H9 (cell line): ENCODE results near the gene TMEM156. TPM values are rescaled to one million over a fixed set of nuclear protein-coding genes. Genes with fewer than 3 reads are reported as not detected.

Source experiments
- DNase-seq: peaks from one replicate; pipeline ENCODE4 v3.0.0-alpha.2; 2017
- H2AFZ ChIP-seq: one replicate; pipeline ENCODE4 v1.6.1; 2013; ENCODE audit warnings: mild to moderate bottlenecking, low read length, control low read depth, moderate library complexity
- H2AK5ac ChIP-seq: 2 replicates; pipeline ENCODE4 v1.6.1; 2013; ENCODE audit warnings: low read length, control low read depth, mixed read lengths; ENCODE audit not compliant: insufficient read length
- H2BK120ac ChIP-seq: one replicate; pipeline ENCODE4 v1.6.1; 2013; ENCODE audit warnings: low read depth, mild to moderate bottlenecking, low read length, control low read depth, inconsistent platforms; ENCODE audit not compliant: poor library complexity, severe bottlenecking
- H2BK12ac ChIP-seq: 2 replicates; pipeline ENCODE4 v1.6.1; 2013; ENCODE audit warnings: low read length, control low read depth, mixed read lengths, low read depth; ENCODE audit not compliant: insufficient read length
- H2BK15ac ChIP-seq: 2 replicates; pipeline ENCODE4 v1.6.1; 2013; ENCODE audit warnings: low read depth, low read length, control low read depth
- H2BK20ac ChIP-seq: one replicate; pipeline ENCODE4 v1.6.1; 2013; ENCODE audit warnings: low read depth, mild to moderate bottlenecking, low read length, control low read depth, inconsistent platforms; ENCODE audit not compliant: poor library complexity, severe bottlenecking
- H2BK5ac ChIP-seq: 2 replicates; pipeline ENCODE4 v1.6.1; 2013; ENCODE audit warnings: low read length, control low read depth, mixed read lengths; ENCODE audit not compliant: insufficient read length
- H3K14ac ChIP-seq: 2 replicates; pipeline ENCODE4 v1.6.1; 2013; ENCODE audit warnings: low read length, control low read depth; ENCODE audit not compliant: insufficient read depth
- H3K18ac ChIP-seq: 2 replicates; pipeline ENCODE4 v1.6.1; 2013; ENCODE audit warnings: low read depth, mild to moderate bottlenecking, mixed read lengths, low read length, control low read depth; ENCODE audit not compliant: insufficient read length
- H3K23ac ChIP-seq: 2 replicates; pipeline ENCODE4 v1.6.1; 2013; ENCODE audit warnings: low read length, control low read depth, mixed read lengths, low read depth; ENCODE audit not compliant: insufficient read length
- H3K23me2 ChIP-seq: 2 replicates; pipeline ENCODE4 v1.6.1; 2013; ENCODE audit warnings: low read depth, mild to moderate bottlenecking, mixed read lengths, low read length, control low read depth; ENCODE audit not compliant: insufficient read length, poor library complexity, severe bottlenecking
- H3K27ac ChIP-seq: 2 replicates; pipeline ENCODE4 v1.5.1; 2013; ENCODE audit warnings: low read length, control low read depth, mixed read lengths, low read depth; ENCODE audit not compliant: insufficient read length
- H3K27me3 ChIP-seq: 2 replicates; pipeline ENCODE4 v1.6.1; 2013; ENCODE audit warnings: low read length, control low read depth, inconsistent platforms; ENCODE audit not compliant: insufficient read depth
- H3K4ac ChIP-seq: 2 replicates; pipeline ENCODE4 v1.6.1; 2013; ENCODE audit warnings: low read depth, mild to moderate bottlenecking, control low read depth, inconsistent platforms, low read length, moderate library complexity
- H3K4me1 ChIP-seq: 2 replicates; pipeline ENCODE4 v1.6.1; 2013; ENCODE audit warnings: low read length, control low read depth, inconsistent platforms; ENCODE audit not compliant: insufficient read depth
- H3K4me2 ChIP-seq: 2 replicates; pipeline ENCODE4 v1.6.1; 2013; ENCODE audit warnings: low read length, control low read depth, mixed read lengths; ENCODE audit not compliant: insufficient read length, insufficient read depth
- H3K56ac ChIP-seq: 2 replicates; pipeline ENCODE4 v1.6.1; 2013; ENCODE audit warnings: low read depth, mild to moderate bottlenecking, mixed read lengths, low read length, control low read depth; ENCODE audit not compliant: insufficient read length
- H3K79me1 ChIP-seq: 2 replicates; pipeline ENCODE4 v1.6.1; 2013; ENCODE audit warnings: low read depth, mild to moderate bottlenecking, moderate library complexity, low read length, control low read depth, inconsistent platforms; ENCODE audit not compliant: insufficient read depth, poor library complexity, severe bottlenecking
- H3K79me2 ChIP-seq: 2 replicates; pipeline ENCODE4 v1.6.1; 2013; ENCODE audit warnings: low read length, control low read depth, inconsistent platforms; ENCODE audit not compliant: insufficient read depth
- H3K9ac ChIP-seq: 2 replicates; pipeline ENCODE4 v1.6.1; 2013; ENCODE audit warnings: low read length, control low read depth, mixed read lengths; ENCODE audit not compliant: insufficient read length; ENCODE audit errors: extremely low read depth
- H3K9me3 ChIP-seq: one replicate; pipeline ENCODE4 v1.6.1; 2013; ENCODE audit warnings: low read depth, low read length, inconsistent platforms; ENCODE audit not compliant: control insufficient read depth
- H3T11ph ChIP-seq: one replicate; pipeline ENCODE4 v1.6.1; 2013; ENCODE audit warnings: mild to moderate bottlenecking, low read length, control low read depth, inconsistent platforms
- H4K20me1 ChIP-seq: one replicate; pipeline ENCODE4 v1.6.1; 2013; ENCODE audit not compliant: control insufficient read depth, insufficient read length, insufficient read depth
- H4K5ac ChIP-seq: 2 replicates; pipeline ENCODE4 v1.6.1; 2013; ENCODE audit warnings: low read depth, mild to moderate bottlenecking, mixed read lengths, low read length, control low read depth; ENCODE audit not compliant: insufficient read length
- H4K8ac ChIP-seq: replicated peaks from 2 replicates; pipeline ENCODE4 v1.6.1; 2013; ENCODE audit warnings: low read length, control low read depth, mixed read lengths, low read depth; ENCODE audit not compliant: insufficient read length
- H4K91ac ChIP-seq: 2 replicates; pipeline ENCODE4 v1.6.1; 2013; ENCODE audit warnings: low read depth, mild to moderate bottlenecking, moderate library complexity, mixed read lengths, low read length, control low read depth; ENCODE audit not compliant: insufficient read length
- H3K27ac Mint-ChIP-seq, 3 experiments: 2 replicates in 2 of 3; 3 replicates in 1 of 3; pipeline ENCODE4 v1.8.0; 2020 to 2021; ENCODE audit warnings: mixed read lengths in 3 of 3, mild to moderate bottlenecking in 1 of 3, moderate library complexity in 1 of 3
- H3K27me3 Mint-ChIP-seq: 2 replicates; pipeline ENCODE4 v1.8.0; 2021; ENCODE audit warnings: low read depth, mild to moderate bottlenecking, moderate library complexity, mixed read lengths
- H3K36me3 Mint-ChIP-seq, 3 experiments: 2 replicates in 2 of 3; 3 replicates in 1 of 3; pipeline ENCODE4 v1.8.0; 2020 to 2021; ENCODE audit warnings: low read depth in 3 of 3, mixed read lengths in 3 of 3; ENCODE audit not compliant: insufficient read depth in 1 of 3
- H3K4me1 Mint-ChIP-seq, 2 experiments: 2 replicates each; pipeline ENCODE4 v1.8.0; 2020; ENCODE audit warnings: mixed read lengths in 2 of 2
- H3K4me3 Mint-ChIP-seq, 2 experiments: 2 replicates in 1 of 2; 3 replicates in 1 of 2; pipeline ENCODE4 v1.8.0; 2020 to 2021; ENCODE audit warnings: mild to moderate bottlenecking in 2 of 2, mixed read lengths in 2 of 2, moderate library complexity in 1 of 2
- H3K9me3 Mint-ChIP-seq, 2 experiments: 2 replicates in 1 of 2; 3 replicates in 1 of 2; pipeline ENCODE4 v1.8.0; 2020; ENCODE audit warnings: mild to moderate bottlenecking in 2 of 2, mixed read lengths in 2 of 2, moderate library complexity in 1 of 2
- WGBS: extraction: QIAGEN DNeasy Blood & Tissue Kit; methylation state at CpG from one replicate; pipeline ENCODE4 v1.1.7; 2013; ENCODE audit warnings: missing lambda C conversion rate, low lambda C conversion rate, mixed read lengths; ENCODE audit not compliant: insufficient read length; ENCODE audit errors: extremely low coverage; 5-methylcytosine and 5-hydroxymethylcytosine counted together
- total RNA-seq: library from RNA; stranded (reverse); gene quantifications from 2 replicates; pipeline ENCODE4 v1.2.1, GENCODE V29; 2021
- TF ChIP-seq, protein P1 (sequence below): fragments of 200-600 bp; sonication (generic); conservative IDR thresholded peaks from 3 replicates; pipeline ENCODE4 v1.8.0; 2021; ENCODE audit warnings: antibody characterized with exemption, mild to moderate bottlenecking

Gene TMEM156
- total RNA-seq, 1 experiment from 2014 or later, result not detected

DNA sequence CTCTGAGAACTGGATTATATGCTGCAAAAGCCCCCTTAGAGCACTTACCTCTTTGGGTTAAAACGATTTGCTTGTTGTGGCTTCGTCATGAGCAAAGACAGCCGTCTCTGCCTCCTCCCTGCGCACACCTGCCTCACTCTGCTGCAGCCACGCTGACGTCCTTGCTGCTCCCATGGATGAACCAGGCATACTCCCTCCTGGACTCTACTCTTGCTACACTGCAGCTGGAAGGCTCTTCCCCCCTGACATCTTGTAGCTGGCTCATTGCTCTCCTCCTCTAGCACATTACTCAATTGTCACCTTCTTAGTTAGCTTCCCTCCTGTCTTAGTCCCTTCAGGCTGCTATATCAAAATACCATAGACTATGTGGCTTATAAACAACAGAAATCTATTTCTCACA lies 105.3 kb downstream of the TMEM156 start:
- H2AK5ac ChIP-seq, result no peak overlapping the region
- TF ChIP-seq, protein P1, sequence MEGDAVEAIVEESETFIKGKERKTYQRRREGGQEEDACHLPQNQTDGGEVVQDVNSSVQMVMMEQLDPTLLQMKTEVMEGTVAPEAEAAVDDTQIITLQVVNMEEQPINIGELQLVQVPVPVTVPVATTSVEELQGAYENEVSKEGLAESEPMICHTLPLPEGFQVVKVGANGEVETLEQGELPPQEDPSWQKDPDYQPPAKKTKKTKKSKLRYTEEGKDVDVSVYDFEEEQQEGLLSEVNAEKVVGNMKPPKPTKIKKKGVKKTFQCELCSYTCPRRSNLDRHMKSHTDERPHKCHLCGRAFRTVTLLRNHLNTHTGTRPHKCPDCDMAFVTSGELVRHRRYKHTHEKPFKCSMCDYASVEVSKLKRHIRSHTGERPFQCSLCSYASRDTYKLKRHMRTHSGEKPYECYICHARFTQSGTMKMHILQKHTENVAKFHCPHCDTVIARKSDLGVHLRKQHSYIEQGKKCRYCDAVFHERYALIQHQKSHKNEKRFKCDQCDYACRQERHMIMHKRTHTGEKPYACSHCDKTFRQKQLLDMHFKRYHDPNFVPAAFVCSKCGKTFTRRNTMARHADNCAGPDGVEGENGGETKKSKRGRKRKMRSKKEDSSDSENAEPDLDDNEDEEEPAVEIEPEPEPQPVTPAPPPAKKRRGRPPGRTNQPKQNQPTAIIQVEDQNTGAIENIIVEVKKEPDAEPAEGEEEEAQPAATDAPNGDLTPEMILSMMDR, result no peak
- H3K56ac ChIP-seq, result no peak overlapping the region
- no peak overlapping the region for H2BK5ac ChIP-seq
- no peaks in the 10 kb centered on the region for H3K9me3 Mint-ChIP-seq
- no peak overlapping the region for H3T11ph ChIP-seq
- no peak overlapping the region for H2BK15ac ChIP-seq
- no peak overlapping the region for H3K18ac ChIP-seq
- H2AFZ ChIP-seq, result no peak overlapping the region
- H3K27ac ChIP-seq, result no peak overlapping the region
- H3K9me3 ChIP-seq, result no peaks in the 10 kb centered on the region
- H3K27me3 ChIP-seq, result no peaks in the 10 kb centered on the region
- H3K27me3 Mint-ChIP-seq, result no peaks in the 10 kb centered on the region; the same call in 1 of the 2 replicates
- no peak overlapping the region for H3K23ac ChIP-seq
- no peaks in the 10 kb centered on the region for H3K79me1 ChIP-seq
- no peak overlapping the region for H2BK120ac ChIP-seq
- no peak overlapping the region for H3K4me2 ChIP-seq
- no peaks in the 10 kb centered on the region for H3K79me2 ChIP-seq
- no peak overlapping the region for H4K8ac ChIP-seq
- H3K36me3 Mint-ChIP-seq, result peaks cover 0 to 3% (median under 1%) of the 10 kb centered on the region in 3 experiments; a peak in 2 of 7 replicates
- peaks cover 0 to 10% of the 10 kb centered on the region in 2 experiments; a peak in 1 of 4 replicates for H3K4me1 Mint-ChIP-seq
- H3K14ac ChIP-seq, result no peak overlapping the region
- WGBS, result no CpG with 5 or more reads among the region's 6 CpGs
- no peak overlapping the region for H2BK12ac ChIP-seq
- no peak overlapping the region for H4K5ac ChIP-seq
- H2BK20ac ChIP-seq, result no peak overlapping the region
- no peak overlapping the region for H3K4ac ChIP-seq
- DNase-seq, result no peak
- H3K27ac Mint-ChIP-seq, result peak overlapping the region in 1 of 3 experiments; percentile 71; a peak in 3 of 7 replicates
- H3K4me3 Mint-ChIP-seq, result no peak overlapping the region
- no peak overlapping the region for H4K91ac ChIP-seq
- H3K4me1 ChIP-seq, result no peaks in the 10 kb centered on the region
- H4K20me1 ChIP-seq, result no peaks in the 10 kb centered on the region
- H3K23me2 ChIP-seq, result no peaks in the 10 kb centered on the region
- no peak overlapping the region for H3K9ac ChIP-seq
